GM12801 (cell line): ENCODE data around the gene IFT122.

ENCODE experiments used
- CTCF ChIP-seq: IDR thresholded peaks from one replicate; pipeline ENCODE4 v1.5.1; 2011; ENCODE audit warnings: control low read depth; ENCODE audit not compliant: insufficient read length; ENCODE audit errors: extremely low read depth

IFT122 gene

DNA sequence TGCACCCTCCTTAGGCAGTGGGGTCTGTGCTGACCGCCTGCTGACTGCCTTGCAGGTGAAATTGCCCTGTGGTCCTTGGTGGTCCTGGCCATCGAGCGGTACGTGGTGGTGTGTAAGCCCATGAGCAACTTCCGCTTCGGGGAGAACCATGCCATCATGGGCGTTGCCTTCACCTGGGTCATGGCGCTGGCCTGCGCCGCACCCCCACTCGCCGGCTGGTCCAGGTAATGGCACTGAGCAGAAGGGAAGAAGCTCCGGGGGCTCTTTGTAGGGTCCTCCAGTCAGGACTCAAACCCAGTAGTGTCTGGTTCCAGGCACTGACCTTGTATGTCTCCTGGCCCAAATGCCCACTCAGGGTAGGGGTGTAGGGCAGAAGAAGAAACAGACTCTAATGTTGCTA is 90.8 kb downstream of the IFT122 start:
- TF ChIP-seq CTCF = no peak

GRCh38 chr3:129531699-129532098 is 91.7 kb downstream of the IFT122 start:
- TF ChIP-seq CTCF = no peak

GRCh38 chr3:129532261-129532660 is 92.2 kb downstream of the IFT122 start:
- TF ChIP-seq CTCF = no peak

- TF ChIP-seq CTCF = no peak
These were observed 93.4 kb downstream of the IFT122 start for GRCh38 chr3:129533406-129533805.

- TF ChIP-seq CTCF = no peak
These were observed 94.5 kb downstream of the IFT122 start for GRCh38 chr3:129534428-129535027.

DNA sequence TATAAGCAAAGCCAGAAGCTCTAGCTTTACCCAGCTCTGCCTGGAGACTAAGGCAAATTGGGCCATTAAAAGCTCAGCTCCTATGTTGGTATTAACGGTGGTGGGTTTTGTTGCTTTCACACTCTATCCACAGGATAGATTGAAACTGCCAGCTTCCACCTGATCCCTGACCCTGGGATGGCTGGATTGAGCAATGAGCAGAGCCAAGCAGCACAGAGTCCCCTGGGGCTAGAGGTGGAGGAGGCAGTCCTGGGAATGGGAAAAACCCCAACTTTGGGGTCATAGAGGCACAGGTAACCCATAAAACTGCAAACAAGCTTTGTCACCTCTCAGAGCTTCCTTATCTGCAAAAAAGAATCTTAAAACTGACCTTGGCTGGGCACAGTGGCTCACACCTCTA is 95.1 kb downstream of the IFT122 start:
- no peak for TF ChIP-seq CTCF

GRCh38 chr3:129536374-129536667 is 96.3 kb downstream of the IFT122 start:
- no peak for TF ChIP-seq CTCF

- TF ChIP-seq CTCF = no peak
These were observed 96.8 kb downstream of the IFT122 start for GRCh38 chr3:129536804-129537203.
